K562 (cell line): Measurements from ENCODE around the gene AJUBA. TPM values are rescaled to one million over a fixed set of nuclear protein-coding genes. Genes with fewer than 3 reads are reported as not detected.

Experiments used
- ATAC-seq: fragments of 200-7000 bp; cut with Tn5 transposase; 3 replicates; pipeline ENCODE4 v1.9.1; 2020; ENCODE audit warnings: moderate library complexity
- BruUV-seq: library from RNA; stranded (reverse); fragments of 400-500 nt; replicated peaks from 2 replicates; lab custom pipeline; 2021; lab: Mats Ljungman, UMichigan
- CTCF ChIA-PET: fragments of 300-600 bp; formaldehyde crosslinking; extraction: SDS; loops from one replicate; lab custom pipeline; 2021; ENCODE audit warnings: low intra/inter-chr PET ratio; lab: Yijun Ruan, JAX
- POLR2A ChIA-PET: fragments of 300-600, 350-650 bp; sonication (Branson Sonifier 250); formaldehyde crosslinking; extraction: SDS; loops from one replicate; lab custom pipeline; 2021; ENCODE audit warnings: antibody characterized with exemption, inconsistent platforms; lab: Yijun Ruan, JAX
- DNase-seq, 4 experiments: peaks; one replicate each; pipeline versions ENCODE4 v3.0.0 to v3.0.0-alpha.2; 2011 to 2018; ENCODE audit warnings: low spot score in 3 of 4, mixed read lengths in 3 of 4; ENCODE audit errors: extremely low read depth in 1 of 4
- FAIRE-seq: peaks from 2 replicates; lab custom pipeline; 2011; peaks lifted over from hg19 to GRCh38; lab: Jason Lieb, UNC
- H2AFZ ChIP-seq: 2 replicates; pipeline ENCODE4 v1.6.0; 2011; ENCODE audit warnings: low read depth, low read length, control low read depth, inconsistent platforms
- H3K27ac ChIP-seq: fragments of 200-600 bp; 3 replicates; pipeline ENCODE4 v1.8.0; 2011; ENCODE audit warnings: low read depth, mild to moderate bottlenecking, control low read depth, inconsistent platforms, low read length, moderate library complexity, mixed read lengths; ENCODE audit errors: extremely low read depth
- H3K27me3 ChIP-seq, 2 experiments: fragments of 300-600 bp in 1 of 2; 2 replicates in 1 of 2; 3 replicates in 1 of 2; pipeline versions ENCODE4 v1.6.0 to v1.8.0; 2011; ENCODE audit warnings: inconsistent platforms in 2 of 2, low read length in 2 of 2, mild to moderate bottlenecking in 1 of 2, mixed read lengths in 1 of 2, moderate library complexity in 1 of 2; ENCODE audit not compliant: control insufficient read depth in 2 of 2, insufficient read depth in 2 of 2
- H3K36me3 ChIP-seq: fragments of 300-600 bp; 3 replicates; pipeline ENCODE4 v1.8.0; 2011; ENCODE audit warnings: mild to moderate bottlenecking, low read length, inconsistent platforms; ENCODE audit not compliant: control insufficient read depth, insufficient read depth
- H3K4me1 ChIP-seq, 2 experiments: fragments of 200-600 bp in 1 of 2; replicated peaks in 1 of 2; 2 replicates in 1 of 2; 3 replicates in 1 of 2; pipeline versions ENCODE4 v1.5.1 to v1.8.0; 2011; ENCODE audit warnings: inconsistent platforms in 2 of 2, low read length in 2 of 2, mild to moderate bottlenecking in 1 of 2, mixed read lengths in 1 of 2, moderate library complexity in 1 of 2; ENCODE audit not compliant: control insufficient read depth in 2 of 2, insufficient read depth in 2 of 2
- H3K4me2 ChIP-seq: 2 replicates; pipeline ENCODE4 v1.6.1; 2011; ENCODE audit warnings: low read length, control low read depth, inconsistent platforms, mixed read lengths; ENCODE audit not compliant: insufficient read depth
- H3K4me3 ChIP-seq: fragments of 200-600 bp; sonication (generic), shearing (Covaris generic); 2 replicates; pipeline ENCODE4 v1.5.1; 2016; ENCODE audit warnings: control low read depth, inconsistent platforms
- H3K79me2 ChIP-seq: fragments of 200-600 bp; 3 replicates; pipeline ENCODE4 v1.8.0; 2011; ENCODE audit warnings: low read length, inconsistent platforms; ENCODE audit not compliant: control insufficient read depth, insufficient read depth
- H3K9ac ChIP-seq, 2 experiments: 2 replicates each; pipeline versions ENCODE4 v1.6.0 to v1.6.1; 2011; ENCODE audit warnings: low read depth in 2 of 2, low read length in 2 of 2, control low read depth in 1 of 2, inconsistent platforms in 1 of 2, mild to moderate bottlenecking in 1 of 2, mixed read lengths in 1 of 2; ENCODE audit not compliant: insufficient read depth in 1 of 2
- H3K9me1 ChIP-seq: one replicate; pipeline ENCODE4 v1.6.0; 2011; ENCODE audit warnings: inconsistent platforms, mild to moderate bottlenecking, low read length, moderate library complexity; ENCODE audit not compliant: control insufficient read depth, insufficient read depth
- H3K9me3 ChIP-seq: replicated peaks from 2 replicates; pipeline ENCODE4 v1.5.1; 2011; ENCODE audit warnings: low read depth, low read length, inconsistent platforms; ENCODE audit not compliant: control insufficient read depth, insufficient read depth
- H4K20me1 ChIP-seq: replicated peaks from 2 replicates; pipeline ENCODE4 v1.6.1; 2011; ENCODE audit warnings: low read length, inconsistent platforms, mixed read lengths; ENCODE audit not compliant: control insufficient read depth, insufficient read depth
- ARNT ChIP-seq, 2 experiments: fragments of 450-650 bp; IDR thresholded peaks; 2 replicates each; pipeline ENCODE4 v1.6.1; 2016; ENCODE audit warnings: mild to moderate bottlenecking in 1 of 2
- CHD2 ChIP-seq: IDR thresholded peaks from 2 replicates; pipeline ENCODE4 v1.6.1; 2011; ENCODE audit warnings: low read depth, low read length
- HEY1 ChIP-seq: fragments of 250-450 bp; sonication (Bioruptor Pico); IDR thresholded peaks from 2 replicates; pipeline ENCODE4 v1.5.0; 2020; ENCODE audit warnings: mild to moderate bottlenecking, moderate library complexity, borderline replicate concordance
- RBM22 ChIP-seq: fragments of 200-400 bp; formaldehyde crosslinking; IDR thresholded peaks from 2 replicates; pipeline ENCODE4 v1.6.1; 2018; ENCODE audit warnings: low read length, low read depth; ENCODE audit not compliant: poor library complexity, severe bottlenecking
- SMC3 ChIP-seq: conservative IDR thresholded peaks from 2 replicates; pipeline ENCODE4 v1.6.1; 2011; ENCODE audit warnings: low read depth, low read length, improper control_type of control experiment; ENCODE audit not compliant: insufficient read depth
- SNIP1 ChIP-seq: fragments of 450-650 bp; IDR thresholded peaks from 2 replicates; pipeline ENCODE4 v1.7.1; 2017; ENCODE audit warnings: low read depth, mild to moderate bottlenecking
- TGIF2 ChIP-seq: sonication (generic); formaldehyde crosslinking; IDR thresholded peaks from 2 replicates; pipeline ENCODE4 v1.8.1; 2022; ENCODE audit warnings: mild to moderate bottlenecking, missing genetic modification reagents, moderate library complexity
- ZC3H8 ChIP-seq: fragments of 450-650 bp; IDR thresholded peaks from 2 replicates; pipeline ENCODE4 v1.6.1; 2017
- ZNF778 ChIP-seq: fragments of 450-650 bp; formaldehyde crosslinking; IDR thresholded peaks from 2 replicates; pipeline ENCODE4 v1.4.0; 2020; ENCODE audit warnings: mild to moderate bottlenecking, moderate library complexity
- ZSCAN32 ChIP-seq: fragments of 450-650 bp; formaldehyde crosslinking; IDR thresholded peaks from 2 replicates; pipeline ENCODE4 v1.4.0; 2020; ENCODE audit warnings: mild to moderate bottlenecking, moderate library complexity
- WGBS: fragments of 100-300 bp; shearing (Covaris generic); methylation state at CpG from one replicate; pipeline ENCODE4 v1.1.6; 2016; ENCODE audit warnings: low coverage, mixed read lengths; ENCODE audit not compliant: insufficient coverage; ENCODE audit errors: missing lambda C conversion rate; 5-methylcytosine and 5-hydroxymethylcytosine counted together
- in situ Hi-C: fragments of 300-500 bp; cut with MboI; formaldehyde crosslinking; loops from 4 replicates; pipeline ENCODE4 v1.15.0; 2018; ENCODE audit warnings: inconsistent platforms, mixed read lengths
- intact Hi-C: fragments of 100-400 bp; cut with micrococcal nuclease; formaldehyde crosslinking; loops from 2 replicates; pipeline ENCODE4 v1.14.2; 2022
- polyA plus RNA-seq, 8 experiments: library from polyadenylated mRNA; depleted of rRNA in 4 of 8; stranded (reverse) in 5 of 8; unstranded in 3 of 8; fragments of >200 nt; fragmentation: Nextera tagmentation in 2 of 8; fragmentation: Illumina TruSeq in 1 of 8; extraction: Ambion mirVana in 2 of 8; extraction: Trizol in 1 of 8; gene quantifications; 2 replicates each; pipeline versions ENCODE4 v1.2.1 to v1.2.3, GENCODE V29; 2011 to 2014; ENCODE audit warnings: inconsistent platforms in 1 of 8, missing spikeins in 1 of 8
- total RNA-seq, 7 experiments: library from RNA; depleted of rRNA in 6 of 7; stranded (reverse); fragments of >200 nt in 6 of 7; fragmentation: Illumina TruSeq in 2 of 7; extraction: Trizol in 2 of 7; gene quantifications; 2 replicates each; pipeline versions ENCODE4 v1.2.1 to v1.2.3, GENCODE V29; 2011 to 2021; ENCODE audit warnings: low replicate concordance in 1 of 7
- TF ChIP-seq, protein P1 (sequence below): fragments of 450-650 bp; formaldehyde crosslinking; IDR thresholded peaks from 2 replicates; pipeline ENCODE4 v1.4.0; 2022; ENCODE audit warnings: missing genetic modification characterization

AJUBA gene
- total and polyA plus RNA-seq, 9 of the 15 experiments (the other 6 are each of a cell fraction or from before 2014, with no cell fraction given), result 0.73 to 4.7 (median 2.8) TPM

DNA sequence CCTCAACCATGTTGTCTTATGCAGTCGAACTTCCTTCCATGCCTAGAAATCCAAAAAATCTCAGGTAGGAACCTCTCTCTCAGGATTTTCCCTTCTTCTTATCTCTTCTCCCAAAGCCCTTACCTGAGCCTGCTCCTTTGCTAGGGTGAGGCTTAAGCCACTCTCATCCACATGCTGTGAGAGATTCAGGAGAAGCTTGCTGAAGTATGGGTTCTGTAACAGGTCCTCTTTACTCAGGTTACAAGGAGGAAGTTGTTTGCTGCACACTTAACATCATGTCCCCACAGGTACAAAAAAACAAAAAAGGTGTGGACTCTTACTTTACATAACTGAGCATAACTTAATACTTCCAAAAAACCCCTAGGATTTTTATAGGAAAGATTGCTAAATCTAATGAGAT, 29.9 kb downstream of the AJUBA start:
- DNase-seq, result no peak
- intact Hi-C loops, result no loop called here
- peaks cover 5 to 8% of the 10 kb centered on the region in 2 experiments for H3K4me1 ChIP-seq
- H3K4me2 ChIP-seq, result no peak overlapping the region
- 0 out of 3 replicates have a peak overlapping the region, but pooled peaks have one; percentile 13 for H3K27ac ChIP-seq
- no peak overlapping the region for H3K9ac ChIP-seq
- CTCF ChIA-PET, result no interaction called here
- WGBS, result 100% methylated on average over 1 of the region's 1 CpG
- no peak overlapping the region for H2AFZ ChIP-seq
- POLR2A ChIA-PET, result interaction anchor here (1.1 kb wide), 1 partner anchor 12 kb away, joined by 3 read pairs; no protein-coding TSS in a partner anchor
- no peak overlapping the region for H3K4me3 ChIP-seq
- peaks cover 48% of the 10 kb centered on the region for H3K36me3 ChIP-seq
- H3K9me3 ChIP-seq, result no peaks in the 10 kb centered on the region
- no peak for TF ChIP-seq ZNF778 (CRISPR knock-in tag)
- no peak for TF ChIP-seq HEY1 (CRISPR knock-in tag)
- TF ChIP-seq CHD2, result no peak
- TF ChIP-seq, protein P1, sequence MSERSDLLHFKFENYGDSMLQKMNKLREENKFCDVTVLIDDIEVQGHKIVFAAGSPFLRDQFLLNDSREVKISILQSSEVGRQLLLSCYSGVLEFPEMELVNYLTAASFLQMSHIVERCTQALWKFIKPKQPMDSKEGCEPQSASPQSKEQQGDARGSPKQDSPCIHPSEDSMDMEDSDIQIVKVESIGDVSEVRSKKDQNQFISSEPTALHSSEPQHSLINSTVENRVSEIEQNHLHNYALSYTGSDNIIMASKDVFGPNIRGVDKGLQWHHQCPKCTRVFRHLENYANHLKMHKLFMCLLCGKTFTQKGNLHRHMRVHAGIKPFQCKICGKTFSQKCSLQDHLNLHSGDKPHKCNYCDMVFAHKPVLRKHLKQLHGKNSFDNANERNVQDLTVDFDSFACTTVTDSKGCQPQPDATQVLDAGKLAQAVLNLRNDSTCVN, result no peak
- no peak for TF ChIP-seq SMC3
- TF ChIP-seq RBM22, result no peak
- no peak for TF ChIP-seq ZC3H8
- TF ChIP-seq TGIF2 (CRISPR knock-in tag), result no peak
- TF ChIP-seq SNIP1, result no peak
- TF ChIP-seq ARNT (IDR thresholded peaks at IDR 0.05), result no peak
- TF ChIP-seq ZSCAN32 (CRISPR knock-in tag), result no peak
- TF ChIP-seq, all 486 proteins: peak for 0
- FAIRE-seq (no peak), ATAC-seq (no peak)
- no TSS peak for BruUV-seq
- H3K9me1 ChIP-seq, result no peaks in the 10 kb centered on the region
- peaks cover 13% of the 10 kb centered on the region for H3K79me2 ChIP-seq
- no peaks in the 10 kb centered on the region for H3K27me3 ChIP-seq
- H4K20me1 ChIP-seq, result no peaks in the 10 kb centered on the region
- in situ Hi-C loops, result no loop called here
